ENCODE results near the gene CIAO1.
"Not testable (repeated sequence)": the region's sequence is repeated elsewhere in the genome, so short reads cannot be mapped to it uniquely, and the experiment has no call there.

CIAO1 gene

DNA sequence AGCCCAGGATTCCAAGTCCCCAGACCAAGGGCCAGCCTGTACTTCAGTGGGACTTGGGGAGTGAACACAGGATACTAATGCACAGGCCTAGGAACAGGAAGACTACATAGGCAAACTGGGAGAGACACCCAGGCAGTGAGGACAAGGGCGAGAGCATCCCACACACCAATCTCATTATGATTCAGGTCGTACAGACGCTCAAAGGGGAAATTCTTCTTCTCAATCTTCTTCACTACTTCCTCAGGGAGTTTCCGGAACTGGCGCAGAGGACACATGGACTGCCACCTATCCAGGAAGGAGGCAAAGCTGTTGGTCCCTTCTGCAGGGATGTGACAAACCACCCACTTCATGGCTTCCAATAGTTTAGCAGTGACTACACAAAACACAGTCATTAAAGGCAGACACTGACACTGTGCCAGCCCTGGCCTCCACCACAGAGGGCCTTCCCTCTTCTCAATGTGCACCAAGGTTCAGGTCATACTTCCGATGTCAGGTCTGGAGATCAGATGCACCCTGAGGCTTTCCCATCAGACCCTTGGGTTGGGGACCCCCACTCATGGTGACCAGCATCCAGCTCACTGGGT lies 21.3 kb downstream of the CIAO1 start:
- DNase-seq = no peak

DNA sequence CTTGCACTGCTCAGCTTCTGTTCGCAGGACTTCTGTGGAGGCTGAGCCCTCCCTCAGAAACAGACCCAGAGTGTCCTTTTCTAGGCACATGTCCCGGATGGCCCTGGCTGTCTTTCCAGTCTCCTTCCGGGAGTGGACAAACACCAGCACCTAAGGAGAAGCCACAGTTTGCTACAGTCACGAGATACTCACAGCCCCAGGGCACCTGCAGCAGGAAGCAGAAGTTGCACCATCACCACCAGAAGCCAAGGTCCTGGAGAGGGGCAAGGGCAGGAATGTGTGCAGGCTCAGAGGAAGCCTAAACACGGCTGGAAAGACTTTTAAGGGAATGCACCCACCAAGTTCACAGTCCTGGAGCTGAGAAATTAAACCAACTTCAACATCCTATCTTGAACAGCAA lies 25.7 kb downstream of the CIAO1 start:
- no peak for DNase-seq

DNA sequence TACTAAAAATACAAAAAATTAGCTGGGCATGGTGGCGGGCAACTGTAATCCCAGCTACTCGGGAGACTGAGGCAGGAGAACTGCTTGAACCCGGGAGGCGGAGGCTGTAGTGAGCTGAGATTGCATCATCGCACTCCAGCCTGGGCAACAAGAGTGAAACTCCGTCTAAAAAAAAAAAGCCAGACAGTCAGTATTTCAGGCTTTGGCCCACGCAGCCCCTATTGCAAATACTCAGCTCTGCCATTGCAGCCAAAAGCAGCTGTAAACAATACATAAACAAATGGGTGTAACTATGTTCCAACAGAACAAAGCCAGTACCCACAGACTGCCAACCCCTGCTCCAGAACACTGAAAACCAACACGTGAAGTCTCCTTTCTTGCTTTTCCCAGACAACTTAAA lies 28.2 kb downstream of the CIAO1 start:
- not testable (repeated sequence) for DNase-seq

DNA sequence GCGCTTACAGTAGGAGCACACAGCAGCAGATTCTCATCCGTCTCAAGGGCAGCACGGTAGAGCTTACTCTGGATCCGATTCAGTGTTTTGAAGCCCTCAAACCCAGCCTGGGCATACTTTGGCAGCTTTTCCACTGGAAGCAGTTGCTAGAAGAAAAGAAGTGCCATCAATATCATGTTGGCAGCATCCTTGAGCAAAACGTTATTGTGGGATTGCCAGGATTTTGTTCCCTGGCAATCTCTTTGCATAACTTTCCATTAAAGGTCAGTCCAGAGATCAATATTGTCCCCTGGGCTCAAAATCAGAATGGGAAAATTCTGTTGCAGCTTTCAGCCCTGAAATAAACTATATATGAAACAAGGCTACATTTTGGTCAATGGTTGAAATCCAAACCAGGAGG lies 30.9 kb downstream of the CIAO1 start:
- no peak for DNase-seq

DNA sequence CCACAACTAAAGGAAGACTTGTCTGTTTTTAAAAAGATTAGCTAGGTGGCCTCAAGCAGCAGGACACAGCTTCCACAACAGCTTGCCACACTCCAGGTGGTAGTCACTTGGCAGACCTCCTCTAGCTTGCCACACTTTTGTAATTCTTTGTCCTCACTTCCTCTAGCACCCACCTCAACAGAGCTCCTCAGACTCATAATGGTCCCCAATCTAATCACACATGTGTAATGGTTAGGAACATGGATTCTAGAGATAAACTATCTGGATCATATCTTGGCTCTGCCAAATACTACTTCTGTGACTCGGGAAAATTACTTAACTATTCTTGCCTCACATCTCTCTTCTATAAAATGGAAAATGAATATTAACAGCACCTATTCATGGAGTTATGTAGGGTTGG lies 35.8 kb downstream of the CIAO1 start:
- no peak for DNase-seq

DNA sequence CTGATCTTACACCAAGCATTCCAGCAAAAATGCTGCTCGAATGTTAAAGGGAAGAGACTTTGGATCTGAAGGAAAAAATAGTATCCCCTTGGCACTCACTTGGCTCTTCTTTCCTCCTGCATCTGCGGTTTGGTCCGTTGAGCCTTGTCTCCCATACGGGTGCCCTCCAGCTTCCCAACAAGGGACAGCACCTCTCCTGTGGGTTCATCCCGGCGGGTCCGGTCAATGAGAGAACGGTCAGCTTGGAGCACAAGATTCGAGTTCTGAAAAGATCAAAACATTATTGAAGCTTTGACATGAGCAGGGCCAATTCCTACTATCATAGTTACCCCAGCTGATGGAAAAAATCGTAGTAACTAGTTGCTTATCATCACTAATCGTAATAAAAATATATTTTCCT lies 38.6 kb downstream of the CIAO1 start:
- DNase-seq = no peak

DNA sequence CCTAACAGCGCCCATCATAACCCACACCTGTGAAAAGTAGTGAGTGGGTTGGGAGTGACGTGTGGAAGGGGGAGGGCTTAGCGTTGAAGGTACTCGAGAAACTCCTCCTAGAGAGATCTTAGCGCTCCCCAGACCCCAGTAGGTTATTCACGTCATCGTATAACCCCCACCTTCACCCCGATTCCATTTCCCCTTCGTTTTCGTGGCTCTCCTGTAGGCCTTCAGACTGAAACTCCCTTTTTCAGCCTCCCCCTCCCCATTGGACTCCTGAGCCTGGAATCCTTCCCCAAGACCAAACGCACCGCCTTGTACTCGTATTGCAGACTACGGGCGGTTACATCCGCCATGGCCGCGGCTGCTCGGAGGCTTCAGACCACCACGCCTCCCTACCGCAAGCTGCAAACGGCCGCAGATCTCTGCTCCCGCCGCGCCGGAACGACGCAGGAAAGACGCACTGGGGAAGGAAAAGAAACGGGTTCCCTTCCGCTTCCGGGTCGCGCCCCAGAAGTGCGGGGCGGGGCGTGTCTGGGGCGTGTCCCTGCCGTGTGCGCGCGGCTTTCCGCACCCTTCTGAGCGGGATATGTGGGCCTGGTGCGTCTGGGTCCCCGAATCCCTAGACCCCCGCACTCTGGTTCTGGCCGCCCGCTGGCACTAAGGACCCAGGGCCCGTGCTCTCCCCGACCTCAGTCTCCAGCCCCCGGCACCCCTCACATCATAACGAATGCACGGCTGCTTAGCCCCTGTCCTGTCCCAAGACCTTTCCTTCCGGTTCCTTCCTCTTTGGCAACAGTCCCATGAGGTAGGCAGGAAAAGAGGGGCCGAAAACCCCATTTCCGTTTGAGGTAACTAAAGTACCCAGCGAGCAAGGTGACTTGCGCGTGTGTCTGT lies 39.3 kb downstream of the CIAO1 start, which contains the start of gene SNRNP200:
Gene SNRNP200 (minus strand): TSS at position 456 of the 888 bp plus-strand sequence. CDS start 109 bp downstream, at position 347.
- peak; percentile 92 for DNase-seq

DNA sequence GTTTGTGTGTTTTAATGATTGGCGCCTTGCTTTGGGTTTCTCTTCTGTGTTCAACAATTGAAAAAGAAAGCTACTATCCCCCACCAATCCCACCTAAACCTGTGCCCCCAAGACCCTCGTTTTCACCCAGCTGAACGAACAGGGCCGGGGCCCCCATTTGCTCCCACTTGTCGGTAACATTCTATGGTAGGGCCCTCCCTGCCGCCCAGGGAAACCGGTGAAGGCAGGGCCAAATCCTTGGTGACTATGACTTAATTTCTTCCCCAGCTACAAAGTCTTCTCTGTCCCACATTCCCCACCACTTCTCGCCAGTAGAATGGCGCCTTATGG lies 39.9 kb downstream of the CIAO1 start:
- no peak for DNase-seq

DNA sequence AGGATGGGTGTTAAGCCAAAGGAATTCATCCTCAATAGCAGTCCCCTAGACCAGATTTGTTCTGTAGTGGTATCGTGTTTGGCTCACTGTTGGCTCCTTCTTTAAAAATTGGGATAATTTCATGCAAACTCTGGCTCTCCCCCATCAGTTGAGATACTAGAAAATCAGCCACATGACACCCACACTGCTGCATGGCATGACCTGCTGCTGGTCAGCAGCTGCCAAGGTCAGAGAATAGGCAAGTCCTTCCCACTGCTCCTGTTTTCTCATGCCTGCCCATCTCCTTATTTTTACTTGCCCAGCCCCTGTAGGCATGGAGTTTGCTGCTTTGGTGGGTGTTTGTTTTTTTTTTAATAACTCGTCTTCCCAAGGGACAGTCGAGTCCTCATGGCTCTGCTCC lies 40.3 kb downstream of the CIAO1 start:
- no peak for DNase-seq

DNA sequence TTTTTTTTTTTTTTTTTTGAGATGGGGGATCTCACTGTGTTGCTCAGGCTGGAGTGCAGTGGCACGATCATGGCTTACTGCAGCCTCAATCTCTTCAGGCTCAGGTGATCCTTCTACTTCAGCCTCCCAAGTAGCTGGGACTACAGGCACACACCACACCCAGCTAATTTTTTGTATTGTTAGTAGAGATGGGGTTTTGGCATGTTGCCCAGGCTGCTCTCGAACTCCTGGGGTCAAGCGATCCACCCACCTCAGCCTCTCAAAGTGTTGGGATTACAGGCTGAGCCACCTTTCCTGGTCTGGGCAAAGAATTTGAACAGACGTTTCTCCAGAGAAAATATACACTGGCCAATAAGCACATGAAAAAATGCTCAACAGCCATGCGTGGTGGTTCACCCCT lies 42.2 kb downstream of the CIAO1 start:
- no peak for DNase-seq

DNA sequence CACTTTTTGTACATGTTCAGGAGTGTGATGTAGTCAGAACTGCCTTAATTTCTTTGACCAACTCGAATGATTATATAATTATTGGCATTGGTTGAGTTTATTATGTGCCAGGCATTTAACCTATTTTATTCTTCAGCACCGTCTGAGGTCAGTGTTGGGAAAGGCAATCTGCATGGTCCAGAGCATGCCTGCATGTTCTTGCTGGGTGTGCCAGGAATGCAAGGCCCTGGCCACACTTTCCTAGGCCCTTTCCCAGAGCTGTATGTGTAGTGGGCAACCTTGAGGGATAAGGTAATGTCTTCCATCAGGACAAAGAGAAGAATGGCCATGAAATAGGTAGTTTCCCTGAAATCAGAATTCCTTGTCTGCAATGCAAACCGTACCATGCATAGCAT lies 49.0 kb downstream of the CIAO1 start:
- DNase-seq = no peak

DNA sequence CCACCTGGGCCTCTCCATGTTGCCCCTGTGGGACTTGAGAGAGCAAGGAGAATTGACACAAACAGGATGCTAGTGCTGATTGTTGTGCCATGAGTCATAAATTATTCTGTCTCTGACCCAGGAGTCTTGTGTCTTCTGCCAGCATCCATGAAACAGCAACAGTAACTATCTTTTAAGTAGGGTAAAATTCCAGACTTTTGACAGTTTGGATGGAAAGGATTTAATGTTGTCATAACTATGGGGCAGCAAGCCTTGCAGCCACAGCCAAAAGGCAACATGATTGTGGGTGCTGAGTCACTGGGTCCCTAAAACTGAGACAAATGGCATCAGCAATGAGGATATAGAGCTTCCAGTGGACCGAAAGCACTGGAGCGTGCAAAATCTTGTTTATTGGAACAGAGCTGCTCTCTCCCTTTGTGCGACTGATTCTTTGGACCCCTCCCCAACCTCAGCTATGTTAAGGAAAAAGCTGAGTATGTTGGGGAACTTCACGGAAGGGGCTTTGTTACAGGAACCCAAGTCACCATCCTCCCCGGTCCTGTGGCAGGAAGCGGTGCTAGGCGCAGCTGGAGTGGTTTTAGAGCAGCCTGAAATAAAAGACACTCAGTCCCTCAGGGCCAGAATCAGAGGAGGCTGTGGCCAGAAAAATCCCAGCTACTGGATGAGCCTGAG lies 49.5 kb downstream of the CIAO1 start:
- no peak for DNase-seq

DNA sequence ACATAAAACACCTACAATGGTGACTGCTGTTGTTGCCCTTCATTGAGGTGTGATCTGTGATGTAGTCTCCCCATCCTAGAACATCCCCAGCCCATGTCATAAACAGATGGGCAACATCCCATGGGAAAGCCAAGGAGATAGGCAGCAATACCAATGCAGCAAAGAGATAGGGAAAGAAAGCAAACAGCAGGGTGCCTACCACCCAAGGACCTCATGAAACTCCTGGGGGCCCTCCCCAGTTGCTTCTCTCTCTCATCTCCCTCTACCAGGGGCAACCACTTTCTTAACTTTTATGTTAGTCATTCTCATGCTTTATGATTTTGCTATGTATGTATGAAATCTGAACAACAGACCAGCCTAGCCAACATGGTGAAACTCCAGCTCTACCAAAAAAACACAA lies 51.0 kb downstream of the CIAO1 start:
- DNase-seq = no peak

DNA sequence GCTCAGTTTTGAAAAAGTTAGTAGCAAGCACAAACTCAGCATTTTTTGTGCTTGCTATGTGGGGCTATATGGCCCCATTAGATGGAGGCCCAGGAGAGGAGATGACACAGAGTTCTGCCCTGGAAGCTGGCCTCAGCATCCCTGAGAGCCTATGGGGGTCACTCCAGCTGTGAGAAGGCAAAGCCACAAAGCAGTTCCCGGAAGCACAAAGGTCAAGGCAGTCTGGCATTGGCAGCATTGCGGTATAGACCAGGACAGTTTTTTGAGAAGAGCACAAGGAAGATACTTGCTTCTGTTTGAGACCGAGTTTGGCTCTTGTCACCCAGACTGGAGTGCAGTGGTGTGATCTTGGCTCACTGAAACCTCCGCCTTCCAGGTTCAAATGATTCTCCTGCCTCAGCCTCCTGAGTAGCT lies 51.6 kb downstream of the CIAO1 start:
- DNase-seq = no peak

DNA sequence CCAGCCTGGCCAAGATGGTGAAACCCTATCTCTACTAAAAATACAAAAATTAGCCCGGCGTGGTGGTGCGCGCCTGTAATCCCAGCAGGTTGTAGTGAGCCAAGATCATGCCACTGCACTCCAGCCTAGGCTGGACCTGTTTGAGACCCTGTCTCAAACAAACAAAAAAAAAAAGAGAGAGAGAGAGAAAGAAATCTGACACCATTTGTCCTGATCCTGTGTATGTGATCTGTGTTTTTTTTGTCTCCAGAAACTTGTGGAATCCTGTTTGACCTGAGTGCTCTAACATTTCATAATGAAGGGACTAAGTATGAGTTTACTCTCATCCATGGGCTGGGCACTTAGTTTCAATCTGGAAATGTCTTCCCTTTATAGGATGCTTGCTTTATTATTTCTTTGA lies 52.7 kb downstream of the CIAO1 start:
- DNase-seq = no peak

DNA sequence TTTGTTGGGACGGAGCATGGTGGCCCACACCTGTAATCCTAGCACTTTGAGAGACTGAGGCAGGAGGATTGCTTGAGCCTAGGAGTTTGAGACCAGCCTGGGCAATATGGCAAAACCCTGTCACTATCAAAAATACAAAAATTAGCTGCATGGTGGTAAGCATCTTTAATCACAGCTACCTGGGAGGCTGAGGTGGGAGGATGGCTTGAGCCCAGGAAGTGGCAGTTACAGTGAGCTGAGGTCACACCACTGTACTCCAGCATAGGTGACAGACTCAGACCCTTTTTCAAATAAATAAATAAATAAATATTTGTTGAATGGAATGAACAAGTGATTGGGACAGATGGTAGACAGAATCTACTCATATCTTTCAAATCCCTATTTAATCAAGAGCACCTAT lies 53.4 kb downstream of the CIAO1 start:
- DNase-seq = no peak

DNA sequence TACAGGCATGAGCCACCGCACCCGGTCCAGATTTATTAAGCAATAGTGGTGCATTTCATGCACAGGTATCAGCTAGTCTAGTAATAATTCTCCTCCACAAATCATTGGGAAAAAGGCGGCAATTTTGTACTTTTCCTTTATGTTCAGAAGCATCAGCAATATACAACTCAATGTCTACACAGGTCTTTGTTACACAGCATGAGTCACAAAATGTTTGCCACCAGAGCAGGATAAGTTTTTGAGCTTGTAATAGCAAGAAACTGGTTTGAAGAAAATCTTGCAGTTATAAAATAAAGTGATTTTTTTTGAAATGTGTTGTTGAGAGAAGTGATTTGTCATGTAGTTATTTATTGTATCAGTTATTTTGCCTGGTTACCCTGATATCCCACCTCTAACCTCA lies 54.3 kb downstream of the CIAO1 start:
- DNase-seq = no peak

DNA sequence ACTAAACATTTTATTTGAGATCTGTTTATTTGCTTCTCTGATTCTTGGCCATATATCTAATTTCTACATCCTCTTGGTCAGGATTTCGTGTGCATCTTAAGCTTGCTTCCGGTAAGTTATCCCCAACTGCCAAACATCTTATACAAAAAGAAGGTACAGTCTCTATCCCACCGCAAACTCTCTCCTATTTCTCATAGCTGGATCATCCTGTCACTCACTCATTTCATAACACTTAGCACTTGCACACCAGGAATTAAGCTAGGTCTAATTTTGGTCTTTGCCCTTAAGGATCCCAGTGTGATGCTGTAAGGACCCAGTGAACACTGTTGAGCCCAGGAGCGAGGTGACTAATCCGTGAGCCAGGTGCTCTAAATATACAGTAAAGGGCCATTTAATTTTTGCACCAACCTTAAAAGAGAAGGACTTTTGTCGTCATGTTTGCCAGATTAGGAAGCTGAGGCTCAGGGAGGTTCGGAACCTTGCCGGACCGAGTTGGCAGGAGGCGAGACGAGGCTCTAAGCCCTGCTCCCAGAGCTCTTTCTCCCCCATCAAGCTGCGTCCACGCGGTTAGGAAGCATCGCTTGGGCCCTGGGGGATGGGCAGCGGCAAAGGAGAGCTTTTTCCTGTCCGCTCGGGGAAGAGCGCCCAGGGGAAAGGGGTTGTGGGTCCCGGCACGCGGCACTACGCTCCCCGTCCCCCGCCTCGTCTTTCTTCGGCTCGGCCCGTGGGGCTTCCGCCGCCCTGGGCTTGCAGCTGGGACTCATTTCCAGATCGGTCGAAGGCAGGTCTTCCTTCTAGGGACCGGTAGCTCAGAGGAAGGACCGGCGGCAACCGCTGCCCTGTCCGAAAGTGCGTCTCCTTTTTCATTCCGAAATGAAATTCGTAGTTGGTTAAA lies 55.0 kb downstream of the CIAO1 start:
- no peak for DNase-seq

Measured in activated CD4-positive, CD25-positive, alpha-beta regulatory T cell treated with anti-CD3 and anti-CD28 coated beads, Interleukin-2, amount 50 U/mL, for 72 hours (primary cell).